HEK293 (cell line): ENCODE data around the gene PSMC3.

ENCODE experiments used
- BCL11B ChIP-seq: fragments of 450-650 bp; formaldehyde crosslinking; IDR thresholded peaks from 2 replicates; pipeline ENCODE4 v1.5.1; 2016; ENCODE audit warnings: low read depth, missing biosample characterization, missing genetic modification characterization
- HOXA7 ChIP-seq: sonication (generic); formaldehyde crosslinking; IDR thresholded peaks from 2 replicates; pipeline ENCODE4 v1.8.1; 2022; ENCODE audit warnings: missing genetic modification reagents, borderline replicate concordance
- KLF8 ChIP-seq: fragments of 450-650 bp; formaldehyde crosslinking; IDR thresholded peaks from 2 replicates; pipeline ENCODE4 v1.5.1; 2016; ENCODE audit warnings: missing biosample characterization, missing genetic modification characterization
- OVOL3 ChIP-seq: fragments of 450-650 bp; formaldehyde crosslinking; IDR thresholded peaks from 2 replicates; pipeline ENCODE4 v1.5.1; 2016; ENCODE audit warnings: missing biosample characterization, missing genetic modification characterization
- PRDM1 ChIP-seq: fragments of 450-650 bp; formaldehyde crosslinking; IDR thresholded peaks from 2 replicates; pipeline ENCODE4; 2016; ENCODE audit warnings: missing biosample characterization, missing genetic modification characterization
- PRDM6 ChIP-seq: fragments of 450-650 bp; formaldehyde crosslinking; IDR thresholded peaks from 2 replicates; pipeline ENCODE4 v1.5.1; 2017; ENCODE audit warnings: missing biosample characterization, missing genetic modification characterization
- RBAK ChIP-seq: fragments of 450-650 bp; formaldehyde crosslinking; IDR thresholded peaks from 2 replicates; pipeline ENCODE4 v1.5.1; 2016; ENCODE audit warnings: missing biosample characterization, missing genetic modification characterization
- SCRT2 ChIP-seq: fragments of 450-650 bp; formaldehyde crosslinking; IDR thresholded peaks from 2 replicates; pipeline ENCODE4 v1.5.1; 2016; ENCODE audit warnings: missing biosample characterization, missing genetic modification characterization
- SP3 ChIP-seq: fragments of 450-650 bp; formaldehyde crosslinking; IDR thresholded peaks from 2 replicates; pipeline ENCODE4 v1.5.1; 2016; ENCODE audit warnings: missing biosample characterization, missing genetic modification characterization
- SP7 ChIP-seq: fragments of 450-650 bp; formaldehyde crosslinking; IDR thresholded peaks from 2 replicates; pipeline ENCODE4 v1.5.1; 2016; ENCODE audit warnings: missing biosample characterization, missing genetic modification characterization
- TRIM28 ChIP-seq: IDR thresholded peaks from 2 replicates; pipeline ENCODE4 v1.6.1; 2011; ENCODE audit warnings: low read length, control low read depth, borderline replicate concordance
- YY2 ChIP-seq: fragments of 450-650 bp; formaldehyde crosslinking; IDR thresholded peaks from 2 replicates; pipeline ENCODE4 v1.5.1; 2016; ENCODE audit warnings: missing biosample characterization, missing genetic modification characterization
- ZNF146 ChIP-seq: fragments of 450-650 bp; formaldehyde crosslinking; IDR thresholded peaks from 2 replicates; pipeline ENCODE4 v1.5.1; 2016; ENCODE audit warnings: missing biosample characterization, missing genetic modification characterization
- ZNF23 ChIP-seq: fragments of 450-650 bp; formaldehyde crosslinking; IDR thresholded peaks from 2 replicates; pipeline ENCODE4 v1.5.1; 2016; ENCODE audit warnings: missing biosample characterization, missing genetic modification characterization, borderline replicate concordance
- ZNF335 ChIP-seq: fragments of 450-650 bp; formaldehyde crosslinking; conservative IDR thresholded peaks from 2 replicates; pipeline ENCODE4 v1.5.1; 2016; ENCODE audit warnings: missing biosample characterization, missing genetic modification characterization
- ZNF433 ChIP-seq: fragments of 450-650 bp; formaldehyde crosslinking; IDR thresholded peaks from 2 replicates; pipeline ENCODE4 v1.5.1; 2016; ENCODE audit warnings: missing biosample characterization, missing genetic modification characterization, low read depth
- ZNF510 ChIP-seq: fragments of 450-650 bp; formaldehyde crosslinking; IDR thresholded peaks from 2 replicates; pipeline ENCODE4 v1.5.1; 2018; ENCODE audit warnings: mild to moderate bottlenecking, missing genetic modification characterization, missing biosample characterization; ENCODE audit not compliant: insufficient replicate concordance
- ZNF549 ChIP-seq: fragments of 450-650 bp; IDR thresholded peaks from 2 replicates; pipeline ENCODE4 v1.5.1; 2018; ENCODE audit warnings: missing biosample characterization, missing genetic modification characterization, mild to moderate bottlenecking, inconsistent platforms, moderate library complexity
- ZNF571 ChIP-seq: fragments of 450-650 bp; formaldehyde crosslinking; IDR thresholded peaks from 2 replicates; pipeline ENCODE4 v1.5.0; 2017; ENCODE audit warnings: missing biosample characterization, missing genetic modification characterization
- ZNF621 ChIP-seq: fragments of 450-650 bp; formaldehyde crosslinking; IDR thresholded peaks from 2 replicates; pipeline ENCODE4 v1.5.1; 2017; ENCODE audit warnings: missing biosample characterization, missing genetic modification characterization
- ZNF660 ChIP-seq: fragments of 450-650 bp; IDR thresholded peaks from 2 replicates; pipeline ENCODE4 v1.5.1; 2018; ENCODE audit warnings: missing biosample characterization, mild to moderate bottlenecking, missing genetic modification characterization
- ZNF776 ChIP-seq: fragments of 450-650 bp; formaldehyde crosslinking; IDR thresholded peaks from 2 replicates; pipeline ENCODE4 v1.5.0; 2017; ENCODE audit warnings: missing biosample characterization, missing genetic modification characterization, borderline replicate concordance
- ZNF843 ChIP-seq: fragments of 450-650 bp; formaldehyde crosslinking; IDR thresholded peaks from 2 replicates; pipeline ENCODE4 v1.5.1; 2016; ENCODE audit warnings: missing biosample characterization, missing genetic modification characterization
- ZSCAN16 ChIP-seq: fragments of 450-650 bp; formaldehyde crosslinking; IDR thresholded peaks from 2 replicates; pipeline ENCODE4 v1.5.1; 2016; ENCODE audit warnings: missing biosample characterization, missing genetic modification characterization
- TF ChIP-seq, protein P1 (sequence below): sonication (generic); formaldehyde crosslinking; IDR thresholded peaks from 2 replicates; pipeline ENCODE4 v1.8.1; 2022; ENCODE audit warnings: mild to moderate bottlenecking, moderate library complexity, missing genetic modification reagents
- TF ChIP-seq, protein P2 (sequence below): fragments of 450-650 bp; formaldehyde crosslinking; IDR thresholded peaks from 2 replicates; pipeline ENCODE4 v1.5.1; 2016; ENCODE audit warnings: missing biosample characterization, missing genetic modification characterization
- TF ChIP-seq, protein P3 (sequence below): fragments of 450-650 bp; formaldehyde crosslinking; IDR thresholded peaks from 2 replicates; pipeline ENCODE4 v1.5.0; 2017; ENCODE audit warnings: missing biosample characterization, missing genetic modification characterization, borderline replicate concordance
- TF ChIP-seq, protein P4 (sequence below): fragments of 450-650 bp; formaldehyde crosslinking; IDR thresholded peaks from 2 replicates; pipeline ENCODE4 v1.5.1; 2016; ENCODE audit warnings: missing biosample characterization, missing genetic modification characterization
- TF ChIP-seq, protein P5 (sequence below): fragments of 450-650 bp; formaldehyde crosslinking; IDR thresholded peaks from 2 replicates; pipeline ENCODE4 v1.5.1; 2016; ENCODE audit warnings: missing biosample characterization, missing genetic modification characterization

Gene PSMC3

GRCh38 chr11:47426062-47426956 lies at the start of gene PSMC3 (continued):
- TF ChIP-seq, protein P1, sequence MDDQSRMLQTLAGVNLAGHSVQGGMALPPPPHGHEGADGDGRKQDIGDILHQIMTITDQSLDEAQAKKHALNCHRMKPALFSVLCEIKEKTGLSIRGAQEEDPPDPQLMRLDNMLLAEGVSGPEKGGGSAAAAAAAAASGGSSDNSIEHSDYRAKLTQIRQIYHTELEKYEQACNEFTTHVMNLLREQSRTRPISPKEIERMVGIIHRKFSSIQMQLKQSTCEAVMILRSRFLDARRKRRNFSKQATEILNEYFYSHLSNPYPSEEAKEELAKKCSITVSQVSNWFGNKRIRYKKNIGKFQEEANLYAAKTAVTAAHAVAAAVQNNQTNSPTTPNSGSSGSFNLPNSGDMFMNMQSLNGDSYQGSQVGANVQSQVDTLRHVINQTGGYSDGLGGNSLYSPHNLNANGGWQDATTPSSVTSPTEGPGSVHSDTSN = 0 out of 2 replicates have a peak, but pooled peaks have one; percentile 58
- TF ChIP-seq, protein P2, sequence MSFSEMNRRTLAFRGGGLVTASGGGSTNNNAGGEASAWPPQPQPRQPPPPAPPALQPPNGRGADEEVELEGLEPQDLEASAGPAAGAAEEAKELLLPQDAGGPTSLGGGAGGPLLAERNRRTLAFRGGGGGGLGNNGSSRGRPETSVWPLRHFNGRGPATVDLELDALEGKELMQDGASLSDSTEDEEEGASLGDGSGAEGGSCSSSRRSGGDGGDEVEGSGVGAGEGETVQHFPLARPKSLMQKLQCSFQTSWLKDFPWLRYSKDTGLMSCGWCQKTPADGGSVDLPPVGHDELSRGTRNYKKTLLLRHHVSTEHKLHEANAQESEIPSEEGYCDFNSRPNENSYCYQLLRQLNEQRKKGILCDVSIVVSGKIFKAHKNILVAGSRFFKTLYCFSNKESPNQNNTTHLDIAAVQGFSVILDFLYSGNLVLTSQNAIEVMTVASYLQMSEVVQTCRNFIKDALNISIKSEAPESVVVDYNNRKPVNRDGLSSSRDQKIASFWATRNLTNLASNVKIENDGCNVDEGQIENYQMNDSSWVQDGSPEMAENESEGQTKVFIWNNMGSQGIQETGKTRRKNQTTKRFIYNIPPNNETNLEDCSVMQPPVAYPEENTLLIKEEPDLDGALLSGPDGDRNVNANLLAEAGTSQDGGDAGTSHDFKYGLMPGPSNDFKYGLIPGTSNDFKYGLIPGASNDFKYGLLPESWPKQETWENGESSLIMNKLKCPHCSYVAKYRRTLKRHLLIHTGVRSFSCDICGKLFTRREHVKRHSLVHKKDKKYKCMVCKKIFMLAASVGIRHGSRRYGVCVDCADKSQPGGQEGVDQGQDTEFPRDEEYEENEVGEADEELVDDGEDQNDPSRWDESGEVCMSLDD (tag by site-specific recombination) = peak; percentile 97
- no peak for TF ChIP-seq ZNF433 (tag by site-specific recombination)
- TF ChIP-seq ZNF549 = no peak
- TF ChIP-seq ZNF335 = peak; percentile 7
- 0 out of 2 replicates have a peak, but pooled peaks have one; percentile 6 for TF ChIP-seq TRIM28
- TF ChIP-seq PRDM1 (tag by site-specific recombination) = no peak
- no peak for TF ChIP-seq ZSCAN16 (tag by site-specific recombination)
- no peak for TF ChIP-seq ZNF621 (tag by site-specific recombination)
- TF ChIP-seq BCL11B = peak; percentile 68; the same call in 1 of the 2 replicates
- TF ChIP-seq ZNF843 (tag by site-specific recombination) = no peak
- no peak for TF ChIP-seq RBAK
- TF ChIP-seq KLF8 (tag by site-specific recombination) = peak; percentile 95
- TF ChIP-seq ZNF571 (tag by site-specific recombination) = no peak
- TF ChIP-seq, protein P3, sequence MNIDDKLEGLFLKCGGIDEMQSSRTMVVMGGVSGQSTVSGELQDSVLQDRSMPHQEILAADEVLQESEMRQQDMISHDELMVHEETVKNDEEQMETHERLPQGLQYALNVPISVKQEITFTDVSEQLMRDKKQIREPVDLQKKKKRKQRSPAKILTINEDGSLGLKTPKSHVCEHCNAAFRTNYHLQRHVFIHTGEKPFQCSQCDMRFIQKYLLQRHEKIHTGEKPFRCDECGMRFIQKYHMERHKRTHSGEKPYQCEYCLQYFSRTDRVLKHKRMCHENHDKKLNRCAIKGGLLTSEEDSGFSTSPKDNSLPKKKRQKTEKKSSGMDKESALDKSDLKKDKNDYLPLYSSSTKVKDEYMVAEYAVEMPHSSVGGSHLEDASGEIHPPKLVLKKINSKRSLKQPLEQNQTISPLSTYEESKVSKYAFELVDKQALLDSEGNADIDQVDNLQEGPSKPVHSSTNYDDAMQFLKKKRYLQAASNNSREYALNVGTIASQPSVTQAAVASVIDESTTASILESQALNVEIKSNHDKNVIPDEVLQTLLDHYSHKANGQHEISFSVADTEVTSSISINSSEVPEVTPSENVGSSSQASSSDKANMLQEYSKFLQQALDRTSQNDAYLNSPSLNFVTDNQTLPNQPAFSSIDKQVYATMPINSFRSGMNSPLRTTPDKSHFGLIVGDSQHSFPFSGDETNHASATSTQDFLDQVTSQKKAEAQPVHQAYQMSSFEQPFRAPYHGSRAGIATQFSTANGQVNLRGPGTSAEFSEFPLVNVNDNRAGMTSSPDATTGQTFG (tag by site-specific recombination) = no peak
- no peak for TF ChIP-seq ZNF510
- no peak for TF ChIP-seq ZNF23 (tag by site-specific recombination)
- TF ChIP-seq YY2 (tag by site-specific recombination) = peak; percentile 93
- TF ChIP-seq, protein P4, sequence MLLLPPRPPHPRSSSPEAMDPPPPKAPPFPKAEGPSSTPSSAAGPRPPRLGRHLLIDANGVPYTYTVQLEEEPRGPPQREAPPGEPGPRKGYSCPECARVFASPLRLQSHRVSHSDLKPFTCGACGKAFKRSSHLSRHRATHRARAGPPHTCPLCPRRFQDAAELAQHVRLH (tag by site-specific recombination) = peak; percentile 85
- no peak for TF ChIP-seq ZNF776
- TF ChIP-seq OVOL3 = peak; percentile 39; the same call in 1 of the 2 replicates
- TF ChIP-seq HOXA7 (CRISPR knock-in tag) = no peak
- TF ChIP-seq ZNF660 (tag by site-specific recombination) = peak; percentile 29; the same call in 1 of the 2 replicates
- TF ChIP-seq SP7 (tag by site-specific recombination) = peak; percentile 76
- no peak for TF ChIP-seq ZNF146 (tag by site-specific recombination)
- peak; percentile 32; the same call in 1 of the 2 replicates for TF ChIP-seq SCRT2 (tag by site-specific recombination)
- TF ChIP-seq SP3 (tag by site-specific recombination) = peak; percentile 98
- TF ChIP-seq, protein P5, sequence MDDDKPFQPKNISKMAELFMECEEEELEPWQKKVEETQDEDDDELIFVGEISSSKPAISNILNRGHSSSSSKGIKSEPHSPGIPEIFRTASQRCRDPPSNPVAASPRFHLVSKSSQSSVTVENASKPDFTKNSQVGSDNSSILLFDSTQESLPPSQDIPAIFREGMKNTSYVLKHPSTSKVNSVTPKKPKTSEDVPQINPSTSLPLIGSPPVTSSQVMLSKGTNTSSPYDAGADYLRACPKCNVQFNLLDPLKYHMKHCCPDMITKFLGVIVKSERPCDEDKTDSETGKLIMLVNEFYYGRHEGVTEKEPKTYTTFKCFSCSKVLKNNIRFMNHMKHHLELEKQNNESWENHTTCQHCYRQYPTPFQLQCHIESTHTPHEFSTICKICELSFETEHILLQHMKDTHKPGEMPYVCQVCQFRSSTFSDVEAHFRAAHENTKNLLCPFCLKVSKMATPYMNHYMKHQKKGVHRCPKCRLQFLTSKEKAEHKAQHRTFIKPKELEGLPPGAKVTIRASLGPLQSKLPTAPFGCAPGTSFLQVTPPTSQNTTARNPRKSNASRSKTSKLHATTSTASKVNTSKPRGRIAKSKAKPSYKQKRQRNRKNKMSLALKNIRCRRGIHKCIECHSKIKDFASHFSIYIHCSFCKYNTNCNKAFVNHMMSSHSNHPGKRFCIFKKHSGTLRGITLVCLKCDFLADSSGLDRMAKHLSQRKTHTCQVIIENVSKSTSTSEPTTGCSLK (tag by site-specific recombination) = no peak
- no peak for TF ChIP-seq PRDM6 (tag by site-specific recombination)
